Natural killer cell treated with Interleukin-12 subunit alpha and Interleukin-12 subunit beta and Interleukin-15 and Interleukin-18, amount 100 ng/mL, for 72 hours (primary cell): ENCODE data around the gene PAX2. TPM values are rescaled to one million over a fixed set of nuclear protein-coding genes. Genes with fewer than 3 reads are reported as not detected.

Experiments used
- ATAC-seq, 2 donors: fragments of 150-1000 bp; cut with Tn5 transposase in 1 of 2; sonication (Bioruptor Pico), chemical (Tn5 transposase) in 1 of 2; 2 replicates each; pipeline ENCODE4 v1.10.0; 2021
- DNase-seq: peaks from one replicate; pipeline ENCODE4 v3.0.0; 2022; ENCODE audit warnings: low spot score
- H3K27ac Mint-ChIP-seq, 2 donors: 1 replicate in 1 of 2; 2 replicates in 1 of 2; pipeline ENCODE4 v1.8.0; 2022; ENCODE audit warnings: mixed read lengths in 2 of 2, mild to moderate bottlenecking in 1 of 2, moderate library complexity in 1 of 2
- H3K27me3 Mint-ChIP-seq, 2 donors: 1 replicate in 1 of 2; 2 replicates in 1 of 2; pipeline ENCODE4 v1.8.0; 2022; ENCODE audit warnings: mixed read lengths in 2 of 2
- H3K36me3 Mint-ChIP-seq: one replicate; pipeline ENCODE4 v1.8.0; 2022; ENCODE audit warnings: mixed read lengths
- H3K4me1 Mint-ChIP-seq, 2 donors: 1 replicate in 1 of 2; 2 replicates in 1 of 2; pipeline ENCODE4 v1.8.0; 2022; ENCODE audit warnings: low read depth in 2 of 2, mixed read lengths in 2 of 2, mild to moderate bottlenecking in 1 of 2
- H3K4me3 Mint-ChIP-seq: one replicate; pipeline ENCODE4 v1.8.0; 2022; ENCODE audit warnings: mixed read lengths
- H3K9me3 Mint-ChIP-seq: 2 replicates; pipeline ENCODE4 v1.8.0; 2022; ENCODE audit warnings: mixed read lengths
- total RNA-seq, 2 donors: library from RNA; stranded (reverse); gene quantifications; one replicate each; pipeline ENCODE4 v1.2.3, GENCODE V29; 2022

Gene PAX2
- total RNA-seq, 2 donors from 2014 or later = not detected

DNA sequence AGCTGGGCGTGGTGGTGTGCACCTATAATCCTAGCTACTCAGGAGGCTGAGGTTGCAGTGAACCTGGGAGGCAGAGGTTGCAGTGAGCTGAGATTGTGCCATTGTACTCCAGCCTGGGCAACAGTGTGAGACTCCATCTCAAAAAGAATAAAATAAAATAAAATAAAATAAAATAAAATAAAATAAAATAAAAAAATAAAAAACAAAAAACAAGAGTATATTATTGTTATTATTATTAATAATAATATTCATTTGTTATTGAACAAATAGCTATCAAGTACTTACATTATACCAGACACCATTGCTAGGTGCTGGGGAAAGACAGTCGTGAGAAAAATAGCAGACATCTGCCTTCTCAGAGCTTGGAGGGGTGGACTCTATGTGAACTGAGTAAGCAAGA is 24.1 kb downstream of the PAX2 start:
- Mint-ChIP-seq H3K27me3 (peaks cover 24 to 42% of the 10 kb centered on the region in 2 donors), H3K9me3 (no peaks in the 10 kb centered on the region), H3K27ac (no peak overlapping the region), H3K4me3 (no peak overlapping the region), H3K36me3 (no peaks in the 10 kb centered on the region), H3K4me1 (no peaks in the 10 kb centered on the region)
- no peak for DNase-seq
- ATAC-seq = no peak

DNA sequence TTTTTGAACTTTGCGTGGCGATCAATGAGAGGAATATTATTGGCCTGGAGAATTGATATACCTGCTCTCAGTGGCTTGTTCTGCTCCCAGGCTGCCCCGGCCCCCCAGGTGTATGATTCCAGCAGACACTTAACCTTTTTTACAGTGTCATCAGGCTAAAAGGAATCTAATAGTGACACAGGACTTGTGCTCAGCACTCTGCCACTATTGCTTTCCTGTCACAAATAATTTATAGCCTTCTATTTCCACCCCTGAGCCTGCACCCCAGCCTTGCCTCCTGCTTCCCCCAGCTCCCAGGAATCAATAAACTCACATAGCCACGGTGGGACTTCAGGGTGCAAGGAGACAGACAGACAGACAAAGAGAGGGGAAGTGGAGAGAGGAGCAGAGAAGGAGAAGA is 28.3 kb downstream of the PAX2 start:
- Mint-ChIP-seq H3K9me3 (no peaks in the 10 kb centered on the region), H3K4me3 (no peak overlapping the region), H3K27ac (no peak overlapping the region), H3K27me3 (peaks cover 24 to 32% of the 10 kb centered on the region in 2 donors), H3K36me3 (no peaks in the 10 kb centered on the region), H3K4me1 (no peaks in the 10 kb centered on the region)
- ATAC-seq (no peak), DNase-seq (no peak)

- peaks cover 27 to 32% of the 10 kb centered on the region in 2 donors for H3K27me3 Mint-ChIP-seq
Measured at GRCh38 chr10:100774223-100774622, 28.8 kb downstream of the PAX2 start.

GRCh38 chr10:100774876-100775275 is 29.5 kb downstream of the PAX2 start:
- Mint-ChIP-seq H3K27me3 (peaks cover 30 to 33% of the 10 kb centered on the region in 2 donors), H3K4me1 (no peaks in the 10 kb centered on the region), H3K9me3 (no peaks in the 10 kb centered on the region), H3K4me3 (no peak overlapping the region), H3K27ac (no peak overlapping the region), H3K36me3 (no peaks in the 10 kb centered on the region)
- DNase-seq (no peak), ATAC-seq (no peak)

More at GRCh38 chr10:100774223-100774622, 28.8 kb downstream of the PAX2 start:
- DNase-seq (no peak), ATAC-seq (no peak)
- Mint-ChIP-seq H3K9me3 (no peaks in the 10 kb centered on the region), H3K4me1 (no peaks in the 10 kb centered on the region), H3K36me3 (no peaks in the 10 kb centered on the region), H3K27ac (no peak overlapping the region), H3K4me3 (no peak overlapping the region)

- DNase-seq = no peak
- Mint-ChIP-seq H3K27me3 (peaks cover 33 to 34% of the 10 kb centered on the region in 2 donors), H3K4me3 (no peak overlapping the region), H3K36me3 (no peaks in the 10 kb centered on the region), H3K27ac (no peak overlapping the region), H3K9me3 (no peaks in the 10 kb centered on the region), H3K4me1 (no peaks in the 10 kb centered on the region)
- ATAC-seq = no peak
Measured at GRCh38 chr10:100775386-100775785, 30.0 kb downstream of the PAX2 start.

DNA sequence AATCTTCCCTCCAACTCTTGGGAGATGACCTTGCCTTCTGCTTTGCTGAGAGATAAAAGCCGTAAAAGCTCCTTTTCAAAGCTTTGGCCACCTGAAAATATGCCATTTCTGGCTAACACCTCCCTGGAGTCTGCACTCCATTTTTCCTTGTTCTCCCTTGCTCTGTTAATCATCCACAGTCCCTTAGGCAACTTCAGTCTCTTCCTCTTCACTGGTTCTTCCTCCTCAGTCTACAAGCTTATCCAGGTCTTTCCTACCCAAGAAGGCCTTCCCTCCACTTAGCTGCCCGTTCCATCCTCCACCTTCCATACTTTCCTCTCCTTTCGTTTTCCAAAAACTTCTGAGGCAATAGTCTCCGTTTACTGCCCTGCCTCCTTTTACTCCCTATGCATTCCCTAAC is 30.5 kb downstream of the PAX2 start:
- no peaks in the 10 kb centered on the region for H3K4me1 Mint-ChIP-seq
- no peak overlapping the region for H3K27ac Mint-ChIP-seq
- H3K27me3 Mint-ChIP-seq = peaks cover 33 to 34% of the 10 kb centered on the region in 2 donors
- H3K36me3 Mint-ChIP-seq = no peaks in the 10 kb centered on the region
- no peak overlapping the region for H3K4me3 Mint-ChIP-seq
- DNase-seq = no peak
- H3K9me3 Mint-ChIP-seq = no peaks in the 10 kb centered on the region
- no peak for ATAC-seq

GRCh38 chr10:100776671-100777070 is 31.3 kb downstream of the PAX2 start:
- Mint-ChIP-seq H3K4me3 (no peak overlapping the region), H3K4me1 (no peaks in the 10 kb centered on the region), H3K36me3 (no peaks in the 10 kb centered on the region), H3K27me3 (peaks cover 33 to 34% of the 10 kb centered on the region in 2 donors), H3K9me3 (no peaks in the 10 kb centered on the region), H3K27ac (no peak overlapping the region)
- DNase-seq (no peak), ATAC-seq (no peak)

DNA sequence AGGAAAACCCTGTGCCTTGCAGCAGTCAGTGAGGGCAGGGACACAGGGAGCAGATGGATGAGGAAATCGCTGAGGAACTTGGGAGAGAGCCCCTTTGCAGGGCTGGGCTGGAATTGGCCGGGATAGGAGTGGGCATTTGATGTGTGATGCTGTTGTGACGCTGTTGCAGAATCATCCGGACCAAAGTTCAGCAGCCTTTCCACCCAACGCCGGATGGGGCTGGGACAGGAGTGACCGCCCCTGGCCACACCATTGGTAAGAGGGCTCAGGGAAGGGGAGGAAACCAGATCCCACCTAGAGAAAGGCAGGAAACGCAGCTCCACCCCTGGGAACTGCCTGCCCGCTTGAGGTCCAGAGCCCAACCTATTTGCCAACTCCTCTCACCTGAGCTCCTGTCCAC is 33.9 kb downstream of the PAX2 start:
- peaks cover 27 to 34% of the 10 kb centered on the region in 2 donors for H3K27me3 Mint-ChIP-seq
- H3K36me3 Mint-ChIP-seq = no peaks in the 10 kb centered on the region
- no peak for ATAC-seq
- H3K4me1 Mint-ChIP-seq = no peaks in the 10 kb centered on the region
- no peak for DNase-seq
- H3K27ac Mint-ChIP-seq = no peak overlapping the region
- no peaks in the 10 kb centered on the region for H3K9me3 Mint-ChIP-seq
- no peak overlapping the region for H3K4me3 Mint-ChIP-seq

- ATAC-seq = no peak
- no peak overlapping the region for H3K4me3 Mint-ChIP-seq
- H3K27ac Mint-ChIP-seq = no peak overlapping the region
- H3K9me3 Mint-ChIP-seq = no peaks in the 10 kb centered on the region
- H3K4me1 Mint-ChIP-seq = no peaks in the 10 kb centered on the region
- H3K27me3 Mint-ChIP-seq = peaks cover 28% of the 10 kb centered on the region in 2 donors
- no peak for DNase-seq
- H3K36me3 Mint-ChIP-seq = no peaks in the 10 kb centered on the region
Measured at GRCh38 chr10:100780324-100780723, 34.9 kb downstream of the PAX2 start.

GRCh38 chr10:100781145-100781665 is 35.8 kb downstream of the PAX2 start:
- ATAC-seq (no peak), DNase-seq (no peak)
- no peak overlapping the region for H3K27ac Mint-ChIP-seq
- H3K36me3 Mint-ChIP-seq = no peaks in the 10 kb centered on the region
- H3K27me3 Mint-ChIP-seq = peaks cover 25 to 26% of the 10 kb centered on the region in 2 donors
- H3K4me3 Mint-ChIP-seq = no peak overlapping the region
- H3K9me3 Mint-ChIP-seq = no peaks in the 10 kb centered on the region
- H3K4me1 Mint-ChIP-seq = no peaks in the 10 kb centered on the region

DNA sequence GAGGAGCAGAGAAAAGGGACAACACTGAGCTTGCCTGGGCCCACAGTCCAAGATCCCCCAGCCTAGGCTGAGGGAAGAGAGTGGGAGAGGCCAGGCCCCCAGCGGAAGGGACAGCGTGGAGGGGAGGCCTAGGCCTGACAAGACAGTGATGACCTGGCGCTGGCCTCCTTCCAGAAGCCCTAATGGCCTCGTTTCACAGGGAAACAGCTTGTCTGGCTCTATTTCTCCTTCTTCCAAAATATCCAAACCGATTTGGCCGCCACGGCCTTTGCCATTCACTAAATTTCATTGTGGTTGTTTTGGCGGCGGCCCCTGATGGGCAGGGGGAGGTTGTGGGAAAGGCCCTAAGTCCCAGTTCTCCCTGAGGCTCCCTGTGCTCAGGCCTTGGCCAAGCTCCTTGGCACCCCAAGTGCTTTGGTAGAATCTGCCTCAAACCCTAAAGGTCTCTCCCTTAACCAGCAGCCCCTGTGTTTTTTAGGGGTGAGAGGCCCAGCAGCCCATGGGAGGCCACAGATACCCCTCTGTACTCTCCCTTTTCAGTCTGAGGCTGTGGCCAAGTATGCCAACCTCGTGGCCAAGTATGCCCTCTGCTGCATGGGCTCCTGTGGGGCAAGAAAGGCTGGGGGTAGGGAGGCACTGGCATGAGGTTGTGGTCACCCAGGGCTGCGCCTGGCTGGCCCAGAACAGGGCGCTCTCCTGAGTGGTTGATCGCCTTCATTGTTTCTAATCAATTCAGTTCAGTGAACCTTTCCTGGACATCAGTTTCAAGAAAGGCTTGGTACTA is 37.3 kb downstream of the PAX2 start:
- peaks cover 31% of the 10 kb centered on the region in 2 donors for H3K27me3 Mint-ChIP-seq
- H3K4me1 Mint-ChIP-seq = no peaks in the 10 kb centered on the region
- H3K36me3 Mint-ChIP-seq = no peaks in the 10 kb centered on the region
- ATAC-seq (no peak), DNase-seq (no peak)
- no peak overlapping the region for H3K4me3 Mint-ChIP-seq
- no peaks in the 10 kb centered on the region for H3K9me3 Mint-ChIP-seq
- H3K27ac Mint-ChIP-seq = no peak overlapping the region

- H3K4me1 Mint-ChIP-seq = no peaks in the 10 kb centered on the region
- H3K9me3 Mint-ChIP-seq = no peaks in the 10 kb centered on the region
- H3K36me3 Mint-ChIP-seq = no peaks in the 10 kb centered on the region
- no peak overlapping the region for H3K4me3 Mint-ChIP-seq
- peaks cover 33 to 37% of the 10 kb centered on the region in 2 donors for H3K27me3 Mint-ChIP-seq
- H3K27ac Mint-ChIP-seq = no peak overlapping the region
- DNase-seq = no peak
- no peak for ATAC-seq
Measured at GRCh38 chr10:100784126-100784525, 38.7 kb downstream of the PAX2 start.

GRCh38 chr10:100786591-100786990 is 41.2 kb downstream of the PAX2 start:
- Mint-ChIP-seq H3K27ac (peak overlapping the region in 1 of 2 donors; percentile 37), H3K36me3 (no peaks in the 10 kb centered on the region), H3K27me3 (peaks cover 31 to 35% of the 10 kb centered on the region in 2 donors)

GRCh38 chr10:100788002-100788903 is 42.9 kb downstream of the PAX2 start:
- ATAC-seq (no peak), DNase-seq (no peak)
- Mint-ChIP-seq H3K27me3 (peaks cover 38 to 39% of the 10 kb centered on the region in 2 donors), H3K36me3 (no peaks in the 10 kb centered on the region), H3K9me3 (no peaks in the 10 kb centered on the region), H3K27ac (no peak overlapping the region), H3K4me1 (no peaks in the 10 kb centered on the region), H3K4me3 (no peak overlapping the region)

More at GRCh38 chr10:100786591-100786990, 41.2 kb downstream of the PAX2 start:
- Mint-ChIP-seq H3K9me3 (no peaks in the 10 kb centered on the region), H3K4me1 (no peaks in the 10 kb centered on the region), H3K4me3 (no peak overlapping the region)
- no peak for DNase-seq
- no peak for ATAC-seq
